Dermis microvascular lymphatic vessel endothelial cell (primary cell): ENCODE measurements around the gene GRIP2. TPM values are rescaled to one million over a fixed set of nuclear protein-coding genes. Genes with fewer than 3 reads are reported as not detected.
A peak's percentile ranks its signal among the peaks of the same experiment; 100 is the strongest.

Source experiments
- DNase-seq, 2 donors: peaks; one replicate each; pipeline versions ENCODE4 v3.0.0 to v3.0.0-alpha.2; 2010; ENCODE audit warnings: low read depth in 2 of 2
- total RNA-seq: library from RNA; depleted of rRNA; stranded (reverse); fragments of >200 nt; gene quantifications from 2 replicates; pipeline ENCODE4 v1.2.1, GENCODE V29; 2014

The GRIP2 gene
- total RNA-seq, 1 donor from 2014 or later: not detected

DNA sequence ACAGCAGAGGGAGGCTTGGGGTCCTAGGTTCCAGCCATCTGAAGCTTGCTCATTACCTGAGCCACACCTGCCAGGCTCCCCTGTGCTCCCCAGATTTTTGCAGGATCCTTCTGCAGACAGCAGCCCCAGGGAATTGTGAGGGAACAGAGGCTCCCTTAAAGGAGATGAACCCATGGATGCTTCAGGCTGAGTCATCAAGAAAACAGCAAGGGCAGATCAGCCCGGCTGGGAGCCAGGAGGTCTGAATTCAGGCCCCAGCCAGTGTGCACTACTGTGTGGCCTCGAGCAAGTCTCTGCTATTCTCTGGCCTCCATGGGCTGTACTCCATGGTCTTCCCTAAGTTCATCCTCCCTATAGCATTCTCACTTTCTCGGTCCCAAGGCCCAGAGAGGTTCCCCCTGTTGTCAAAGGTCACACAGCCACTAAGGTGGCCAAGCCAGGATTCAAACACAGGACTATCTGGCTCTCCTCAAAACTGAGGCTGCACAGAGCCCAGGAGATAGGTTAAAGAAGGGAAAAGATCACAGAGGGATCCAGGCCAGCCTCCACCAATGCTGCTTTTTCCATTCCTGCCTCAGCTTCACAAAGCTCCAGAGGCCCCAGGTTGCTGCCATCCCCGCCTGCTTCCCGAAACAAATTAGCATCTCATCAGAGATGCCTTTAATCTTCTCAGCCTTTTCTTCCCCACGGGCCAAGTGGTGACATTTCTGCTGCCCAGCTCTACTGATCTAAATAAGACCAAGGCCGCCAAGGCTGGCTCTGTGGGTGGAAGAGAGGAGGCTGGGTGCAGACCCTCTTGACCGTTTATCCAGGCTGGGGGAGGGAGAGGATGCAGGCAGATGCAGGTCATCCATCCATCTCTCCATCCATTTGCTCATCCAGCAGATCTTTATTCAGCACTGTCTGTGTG lies 21.2 kb upstream of the GRIP2 start:
- no peak for DNase-seq

DNA sequence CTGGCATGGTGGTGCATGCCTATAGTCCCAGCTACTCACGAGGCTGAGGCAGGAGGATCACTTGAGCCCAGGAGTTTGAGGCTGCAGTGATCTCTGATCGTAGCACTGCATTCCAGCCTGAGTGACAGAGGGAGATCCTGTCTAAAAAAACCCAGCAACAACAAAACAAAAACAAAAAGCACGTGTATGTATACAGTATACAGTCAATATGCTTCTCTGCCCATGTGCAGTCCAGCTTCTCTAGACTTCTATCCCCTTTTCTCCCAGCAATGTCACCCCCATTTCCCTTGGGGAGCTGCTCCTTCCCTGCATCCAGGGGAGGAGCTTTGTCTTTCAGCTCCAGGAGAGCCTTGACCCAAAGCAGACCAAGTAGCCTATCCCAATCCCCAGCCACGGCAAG lies 20.0 kb upstream of the GRIP2 start:
- no peak for DNase-seq

DNA sequence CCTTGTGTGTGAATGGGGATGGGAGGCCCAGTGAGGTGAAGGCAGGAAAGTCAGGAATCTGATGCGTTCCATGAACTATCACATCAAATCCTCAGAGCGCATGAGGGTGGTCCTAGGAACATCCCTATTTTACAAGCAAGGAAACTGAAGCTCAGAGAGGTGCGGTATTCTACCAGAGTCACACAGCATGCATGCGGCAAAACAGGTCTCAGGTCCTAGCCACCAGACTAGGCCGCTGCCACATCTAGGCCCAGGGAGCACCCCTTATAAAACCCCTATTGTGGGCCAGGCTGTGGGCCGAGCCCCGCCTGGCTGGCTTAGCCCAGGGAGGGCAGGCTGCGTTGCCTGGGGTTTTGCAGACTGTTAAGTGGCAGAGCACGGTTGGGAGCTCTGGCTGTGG lies 17.9 kb upstream of the GRIP2 start:
- no peak for DNase-seq

DNA sequence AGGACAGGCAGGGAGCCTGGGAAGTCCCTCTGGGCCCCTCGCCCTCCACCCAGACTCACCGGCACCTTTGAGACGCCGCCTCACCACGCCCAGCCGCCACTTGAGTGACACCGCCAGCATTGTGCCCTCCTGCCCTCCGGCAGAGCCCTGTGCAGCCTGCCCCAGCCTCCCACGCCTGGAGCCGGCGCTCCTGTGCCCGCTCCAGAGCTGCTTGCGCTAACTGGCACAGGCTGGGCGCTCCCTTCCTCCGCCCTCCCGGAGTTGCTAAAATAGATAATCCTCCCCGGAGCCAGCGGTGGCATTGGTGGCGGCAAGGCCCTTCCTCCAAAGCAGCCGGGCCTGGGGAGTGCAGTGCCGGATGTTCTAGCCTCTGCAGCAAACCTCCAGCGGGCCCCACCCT lies 15.7 kb upstream of the GRIP2 start:
- no peak for DNase-seq

DNA sequence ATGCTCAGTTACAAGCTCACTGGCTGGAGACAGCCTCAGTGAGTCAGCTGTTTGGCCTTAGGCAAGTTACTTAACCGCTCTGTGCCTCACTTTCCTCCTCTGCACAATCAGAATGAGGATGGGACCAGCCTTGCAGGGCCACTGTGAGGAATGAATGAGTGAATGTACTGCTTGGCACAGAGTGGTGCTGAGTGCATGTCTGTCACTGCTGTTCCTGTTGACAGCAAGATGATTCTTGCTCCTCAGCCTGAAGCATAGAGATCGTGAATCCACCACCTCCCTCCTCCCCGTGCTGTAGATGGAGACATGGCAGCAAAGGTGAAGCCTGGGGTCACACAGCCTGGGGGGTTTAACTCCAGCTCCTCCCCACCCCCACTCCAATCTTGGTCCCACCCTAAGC lies 14.6 kb upstream of the GRIP2 start:
- no peak for DNase-seq

DNA sequence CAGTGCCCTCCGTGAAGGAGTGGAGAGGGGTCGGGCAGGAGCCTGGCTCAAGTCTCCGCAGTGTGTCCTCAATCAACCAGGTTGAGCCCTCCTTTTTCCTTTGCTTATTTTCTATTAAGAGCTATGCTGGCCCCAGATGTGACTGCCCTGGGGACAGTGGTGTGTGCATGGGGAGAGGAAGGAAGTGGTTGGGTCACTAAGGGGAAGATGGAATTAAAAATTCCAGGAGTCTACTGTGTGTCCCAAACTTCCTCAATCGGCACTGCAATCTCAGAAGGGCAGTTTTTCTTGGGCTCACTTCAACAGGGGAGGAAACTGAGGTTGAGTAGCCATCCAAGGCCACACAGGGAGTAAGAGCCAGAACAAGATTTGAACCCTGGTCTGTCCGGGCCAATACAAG lies 13.7 kb upstream of the GRIP2 start:
- DNase-seq: no peak

DNA sequence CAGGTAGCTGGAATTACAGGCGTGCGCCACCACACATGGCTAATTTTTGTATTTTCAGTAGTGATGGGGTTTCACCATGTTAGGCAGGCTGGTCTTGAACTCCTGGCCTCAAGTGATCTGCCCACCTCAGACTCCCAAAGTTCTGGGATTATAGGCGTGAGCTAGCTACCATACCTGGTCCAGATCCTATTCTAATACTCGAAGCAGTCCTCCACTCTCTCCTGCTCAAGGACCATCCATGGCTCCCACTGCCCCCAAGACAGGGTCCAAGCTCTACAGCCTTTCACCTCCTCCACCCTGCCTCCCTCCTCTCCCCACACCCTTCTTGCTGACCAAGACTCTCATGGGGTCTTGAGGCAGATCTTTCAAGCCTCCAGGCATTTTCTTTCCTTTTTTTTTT lies 12.6 kb upstream of the GRIP2 start:
- DNase-seq: no peak

DNA sequence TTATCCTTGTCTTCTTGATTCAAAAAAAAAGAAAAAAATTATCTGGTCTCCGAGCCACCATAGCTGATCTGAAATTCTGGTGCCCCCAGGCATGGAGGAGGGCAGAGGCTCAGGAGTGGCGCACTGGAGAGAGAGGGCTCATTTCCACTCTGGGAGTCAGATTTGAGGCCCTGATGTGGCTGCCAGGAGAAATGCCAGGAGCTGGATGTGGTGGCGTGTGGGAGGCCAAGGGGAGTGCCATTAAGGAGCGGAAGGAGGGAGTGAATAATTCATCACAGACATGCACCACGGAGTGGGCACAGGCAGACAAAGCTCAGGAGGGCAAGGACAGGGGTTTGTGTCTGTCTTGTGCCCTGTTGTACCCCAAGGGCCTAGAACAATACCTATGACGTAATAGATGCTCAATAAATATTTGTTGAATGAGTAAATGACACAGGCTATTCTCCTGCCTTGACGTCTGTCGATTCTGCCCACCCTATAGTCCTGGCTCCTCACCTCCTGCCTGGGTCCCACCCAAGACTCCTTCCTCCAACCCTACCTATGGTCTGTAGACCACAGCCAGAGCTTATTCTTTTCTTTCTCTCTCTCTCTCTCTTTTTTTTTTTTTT lies 12.0 kb upstream of the GRIP2 start:
- no peak for DNase-seq

DNA sequence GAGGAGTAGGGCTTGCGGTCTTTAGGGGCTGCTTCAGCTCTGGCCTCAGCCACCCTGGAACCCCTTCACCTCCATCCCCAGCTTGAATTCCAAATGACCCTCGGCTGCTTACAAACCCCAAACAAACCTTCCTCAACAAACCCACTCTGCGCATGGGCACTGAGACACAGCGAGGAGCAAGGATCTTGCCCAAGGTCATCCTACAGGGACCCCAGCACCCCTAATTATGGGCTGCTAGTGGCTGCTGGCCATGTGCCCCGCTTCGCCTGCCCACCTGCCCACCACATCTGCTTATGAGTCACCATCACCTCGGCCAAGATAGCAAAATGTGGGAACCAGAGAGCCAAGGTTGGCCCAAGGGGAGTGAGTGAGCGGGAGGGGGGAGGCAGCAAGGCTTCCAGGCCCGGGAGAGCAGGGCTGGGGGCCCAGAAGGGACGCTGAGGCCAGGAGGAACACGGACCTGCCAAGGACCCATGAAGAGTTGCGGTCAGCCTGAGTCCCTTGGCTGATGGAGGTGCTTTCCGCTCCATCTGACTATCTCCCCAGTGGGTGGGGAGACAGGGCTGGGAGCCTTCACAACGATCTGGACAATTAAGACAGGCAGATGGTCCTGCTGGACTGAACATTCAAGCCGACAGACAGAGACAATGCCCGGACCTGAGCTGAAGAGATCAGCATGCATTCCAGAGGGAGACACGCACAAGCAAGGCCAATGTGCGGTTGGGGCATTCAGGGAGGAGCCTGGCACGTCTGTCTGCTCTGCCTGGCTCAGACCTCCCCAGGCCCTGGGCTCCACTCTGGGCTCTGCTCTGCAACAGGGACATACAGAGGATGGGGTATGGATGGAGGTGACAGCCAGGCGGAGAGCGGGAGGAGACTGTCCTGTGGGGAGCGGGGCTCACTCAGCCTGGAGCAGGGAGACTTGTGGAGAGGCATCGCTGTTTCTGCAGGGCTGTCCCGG lies 10.8 kb upstream of the GRIP2 start:
- DNase-seq: no peak

DNA sequence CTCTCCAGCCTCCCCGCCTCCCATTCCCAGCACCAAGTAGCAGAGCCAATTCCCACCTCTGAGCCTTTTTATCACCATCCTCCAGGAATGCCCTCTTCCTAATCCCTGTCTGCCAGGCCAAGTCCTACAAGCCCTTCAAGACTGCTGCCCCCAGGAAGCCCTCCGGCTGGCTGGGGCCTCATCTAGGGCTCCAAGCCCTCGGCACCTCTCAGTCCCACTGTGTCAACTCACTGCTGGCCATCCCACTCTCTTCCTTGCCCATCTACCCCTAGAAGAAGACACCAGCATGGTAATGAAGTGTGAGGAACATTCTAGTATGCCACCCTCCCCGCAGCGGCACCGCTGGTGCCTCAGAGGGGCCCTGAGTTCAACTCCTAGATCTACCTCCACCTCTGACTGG lies 10.0 kb upstream of the GRIP2 start:
- no peak for DNase-seq

DNA sequence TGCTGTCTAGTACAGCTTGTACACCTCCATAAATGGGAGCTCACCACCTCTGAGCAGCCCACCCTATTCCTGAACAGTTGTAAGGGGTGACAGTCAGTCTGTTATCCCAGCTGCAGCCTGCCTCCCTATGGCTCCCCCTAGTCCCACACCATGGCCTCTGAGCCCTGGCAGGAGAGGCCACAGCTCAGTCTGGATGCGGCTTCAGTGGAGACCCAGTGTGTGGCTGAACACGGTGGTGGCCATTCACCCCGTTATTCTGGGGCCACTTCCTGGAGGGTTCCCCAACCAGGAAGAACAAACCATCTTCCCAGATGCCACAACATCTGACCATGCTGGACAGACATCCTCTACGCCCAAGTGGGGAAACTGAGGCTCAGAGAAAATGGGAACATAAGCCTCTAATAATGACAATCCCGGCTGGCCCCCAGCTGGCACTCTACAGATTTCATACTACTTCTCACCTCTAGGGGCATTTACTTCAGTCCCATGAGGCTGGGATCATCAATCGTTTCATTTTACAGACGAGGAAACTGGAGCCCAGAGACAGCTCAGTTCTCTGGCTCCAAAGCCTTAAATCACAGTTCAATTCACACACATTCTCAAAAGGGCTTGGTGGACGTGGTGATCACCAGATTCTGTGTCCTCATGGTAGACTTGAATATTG lies 9.2 kb upstream of the GRIP2 start:
- DNase-seq: peak; percentile 4 to 18

DNA sequence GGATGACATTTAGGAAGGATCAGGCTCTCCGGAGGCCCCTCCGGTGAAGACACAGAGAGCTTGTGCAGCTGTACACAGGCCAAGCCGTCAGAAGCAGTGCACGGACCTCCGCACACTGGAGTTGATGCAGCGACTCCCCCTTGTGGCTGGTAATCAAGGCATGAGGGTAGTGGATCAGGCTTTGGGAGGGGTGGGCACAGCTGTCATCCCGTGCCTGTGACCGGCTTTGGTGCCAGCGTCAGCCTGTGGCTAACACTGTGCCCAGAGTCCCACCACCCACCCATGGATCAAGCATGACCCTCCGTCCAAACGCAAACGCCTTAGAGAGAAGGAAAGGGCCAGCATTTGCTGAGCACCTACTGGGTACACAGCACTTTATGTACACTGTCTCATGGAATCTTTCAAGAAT lies 8.2 kb upstream of the GRIP2 start:
- peak; percentile 36 to 69 for DNase-seq

DNA sequence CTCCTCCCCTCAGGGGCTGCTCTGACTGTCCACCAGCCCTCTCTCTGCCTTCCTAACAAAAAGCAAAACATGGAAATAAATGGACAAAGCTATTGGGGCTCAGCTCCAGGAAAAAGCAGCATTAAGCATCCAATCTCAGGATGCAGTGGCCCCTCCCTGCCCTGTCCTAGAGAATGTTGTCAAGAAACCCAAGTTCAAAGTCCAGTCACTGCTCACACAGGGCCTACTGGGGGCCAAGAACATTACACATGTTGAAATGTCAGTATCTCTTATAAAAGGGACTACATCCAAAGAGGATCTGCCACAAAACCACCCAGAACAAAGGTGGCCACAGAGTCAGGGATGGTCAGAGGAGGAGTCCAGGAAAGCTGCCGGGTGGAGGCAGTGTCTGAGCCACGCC lies 7.6 kb upstream of the GRIP2 start:
- DNase-seq: no peak

DNA sequence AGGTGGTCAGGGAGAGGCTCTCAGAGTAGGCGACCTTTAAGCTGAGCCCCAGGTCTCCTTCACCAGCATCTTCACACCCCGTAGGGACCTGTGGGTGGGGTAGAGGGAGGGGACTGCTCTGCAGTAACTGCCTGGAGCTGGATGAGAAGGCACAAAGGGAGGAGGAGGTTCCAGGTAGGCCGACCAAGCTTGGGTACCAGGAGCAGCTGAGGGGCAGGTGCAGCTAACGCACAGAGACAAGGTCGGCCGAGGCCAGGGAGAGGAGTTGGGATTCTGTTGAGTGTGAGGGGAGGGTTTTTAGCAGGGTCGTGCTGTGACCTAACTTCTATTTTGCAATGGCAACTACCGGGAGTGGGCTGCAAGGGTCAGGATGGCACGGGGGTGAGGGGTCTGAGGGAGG lies 5.9 kb upstream of the GRIP2 start:
- no peak for DNase-seq

DNA sequence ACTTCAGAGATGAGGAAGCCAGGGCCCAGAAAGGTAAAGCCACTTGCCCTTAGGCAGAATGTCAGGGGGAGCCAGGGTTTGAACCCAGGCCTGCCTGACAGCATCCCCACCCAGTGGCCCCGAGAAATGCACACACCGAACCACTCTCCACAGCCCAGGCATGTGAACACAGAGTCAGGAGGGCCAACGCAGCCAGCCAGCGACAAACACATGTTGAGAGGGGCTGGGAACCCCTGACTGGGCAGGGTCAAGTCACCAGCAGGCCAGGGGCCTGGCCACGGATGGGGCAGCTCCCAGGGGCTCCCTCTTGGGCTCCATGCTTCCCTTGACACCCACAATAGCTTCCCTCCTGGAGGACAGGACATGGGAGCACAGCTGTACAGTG lies 5.1 kb upstream of the GRIP2 start:
- DNase-seq: no peak

DNA sequence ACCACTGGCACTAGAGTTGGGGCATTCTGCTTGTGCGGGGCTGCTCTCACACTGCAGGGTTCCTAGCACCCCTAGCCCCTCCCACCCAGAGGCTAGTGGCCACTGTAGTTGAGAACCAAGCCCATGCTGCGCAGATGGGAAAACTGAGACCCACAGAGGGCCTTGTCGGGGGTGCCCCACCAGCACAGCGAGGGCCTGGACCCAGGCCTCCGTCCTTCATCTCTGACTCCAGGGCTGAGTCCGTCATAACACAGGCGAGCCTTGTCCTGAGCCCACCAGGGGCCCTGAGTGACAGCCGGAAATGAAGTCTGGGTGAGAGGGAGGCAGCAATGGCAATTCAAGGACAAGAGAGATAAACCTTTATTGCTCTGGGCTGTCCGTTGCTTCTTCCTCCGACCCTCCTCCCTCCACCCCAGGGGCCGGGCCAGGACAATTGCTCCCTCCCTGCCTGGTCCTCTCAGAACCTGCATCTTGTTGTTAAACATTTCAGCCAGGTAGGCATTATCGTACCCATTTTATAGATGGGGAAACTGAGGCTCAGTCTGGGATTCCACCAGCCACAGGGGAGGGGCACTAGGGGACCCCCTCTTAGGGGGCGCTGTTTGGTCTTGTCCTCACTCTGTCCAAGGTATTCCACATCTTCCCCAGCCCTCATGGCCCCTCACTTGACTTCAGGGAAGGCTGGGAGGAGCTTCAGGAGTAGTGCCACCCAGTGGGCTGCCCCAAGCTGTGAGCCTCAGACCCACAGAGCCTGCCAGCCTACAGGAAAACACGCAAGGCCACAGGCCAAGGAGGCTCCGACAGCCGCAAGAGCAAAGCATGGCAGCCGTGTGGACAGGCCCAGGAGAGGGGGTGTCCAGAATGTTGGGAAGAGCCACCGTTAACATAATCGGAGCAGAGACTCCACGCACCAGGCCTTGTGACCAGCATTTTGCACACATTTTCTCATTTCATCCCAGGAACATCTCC lies 4.4 kb upstream of the GRIP2 start:
- DNase-seq: no peak

DNA sequence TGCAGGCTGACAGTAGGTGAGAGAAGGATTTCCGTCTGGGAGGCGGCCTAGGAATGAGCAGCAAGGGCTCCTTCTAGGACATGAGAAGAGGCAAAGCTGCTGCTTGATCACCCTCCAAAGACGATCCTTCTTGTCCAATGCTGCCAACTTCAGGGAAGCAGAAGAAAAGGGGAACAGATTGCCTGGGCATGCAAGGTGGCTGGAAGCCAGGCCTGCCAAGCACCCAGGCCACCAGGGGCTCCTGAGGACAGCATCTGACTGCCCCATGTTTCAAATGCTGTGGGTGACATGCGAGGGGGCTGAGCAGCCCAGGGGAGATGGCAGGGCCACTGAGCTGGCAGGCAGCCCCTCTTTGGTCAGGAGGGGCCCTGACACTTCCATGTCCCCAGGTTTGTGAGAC lies 3.3 kb upstream of the GRIP2 start:
- no peak for DNase-seq

DNA sequence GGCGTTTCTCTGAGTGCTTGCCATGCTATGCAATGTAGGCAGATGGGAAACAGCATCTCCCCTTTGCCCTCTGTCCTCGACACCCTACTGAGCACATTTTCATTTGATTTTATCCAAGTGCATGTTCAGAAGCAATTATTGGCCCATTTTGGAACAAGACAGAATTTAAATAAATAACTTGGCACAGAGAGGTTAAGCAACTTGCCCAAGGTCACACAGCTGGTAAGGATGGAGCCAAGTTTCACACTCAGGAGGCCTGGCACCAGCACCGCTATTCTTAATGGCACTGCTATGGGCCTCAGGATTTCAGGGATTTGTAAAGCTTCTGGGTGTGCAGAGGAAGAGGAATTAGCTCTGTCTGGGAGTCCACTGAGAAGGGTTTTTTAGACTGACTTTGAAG lies 2.5 kb upstream of the GRIP2 start:
- DNase-seq: no peak

DNA sequence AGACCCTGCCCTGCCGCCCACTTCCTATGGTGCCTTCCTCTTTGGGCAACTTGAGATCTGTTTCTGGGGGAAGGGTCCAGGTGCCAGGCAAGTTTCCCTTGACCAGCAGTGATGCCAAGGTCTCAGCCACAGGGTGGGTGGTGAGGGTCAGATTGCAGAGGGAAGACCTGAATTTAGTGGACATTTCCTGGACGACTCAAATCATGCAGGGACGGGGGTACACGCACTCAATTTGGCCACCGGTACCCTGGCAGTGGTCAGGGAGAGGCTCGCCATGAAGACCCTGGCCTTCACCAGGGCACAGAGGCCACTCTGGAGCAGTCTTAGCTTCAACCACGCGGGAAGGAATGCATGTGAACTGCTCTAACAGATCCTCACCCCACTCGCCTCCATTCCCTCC lies 1.5 kb upstream of the GRIP2 start:
- no peak for DNase-seq

DNA sequence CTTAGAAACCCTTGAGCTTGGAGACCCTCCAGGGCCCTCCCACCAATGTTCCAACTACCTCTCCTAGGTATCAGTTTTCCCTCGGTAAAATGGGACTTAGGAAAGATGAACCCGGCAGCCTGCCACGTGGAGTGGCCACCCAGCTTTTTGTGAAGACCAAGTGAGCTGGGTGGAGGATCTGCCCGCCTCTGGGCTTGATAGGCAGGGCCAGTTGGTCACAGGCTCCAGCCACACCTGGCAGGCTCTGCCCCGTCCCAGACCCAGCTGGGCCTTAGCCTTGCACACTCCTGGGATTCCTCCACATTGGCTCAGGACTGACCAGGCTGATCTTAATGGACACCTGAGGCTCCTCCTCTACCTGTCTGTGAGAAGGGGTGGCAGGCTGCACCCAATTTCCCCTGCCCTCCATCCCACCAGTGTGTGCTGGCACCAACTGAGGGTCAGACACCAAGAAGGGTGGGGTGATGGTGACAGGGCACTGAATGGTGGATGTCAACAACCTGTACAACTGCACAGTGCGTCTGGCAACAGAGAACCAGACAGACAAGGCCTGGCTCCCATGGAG lies 761 bp upstream of the GRIP2 start:
- DNase-seq: no peak
